ENCODE data around the gene PCNX2. TPM values are rescaled to one million over a fixed set of nuclear protein-coding genes. Genes with fewer than 3 reads are reported as not detected.

The PCNX2 gene
- total RNA-seq, 1 donor: 56.8 TPM

GRCh38 chr1:232986527-232986922 lies 309.0 kb downstream of the PCNX2 start:
- no peak overlapping the region for H2AFZ ChIP-seq (ENCODE audit: low read length)
- no peak for DNase-seq (ENCODE audit: insufficient read length, low spot score, missing footprints)
- no peak overlapping the region for H3K4me3 ChIP-seq (ENCODE audit: insufficient read depth, low read length)
- no peaks in the 10 kb centered on the region for H3K79me2 ChIP-seq (ENCODE audit: insufficient read depth, low read length)
- H3K4me1 ChIP-seq (ENCODE audit: insufficient read depth, low read length): peaks cover 8% of the 10 kb centered on the region
- H3K4me2 ChIP-seq (ENCODE audit: insufficient read depth, low read length): no peak overlapping the region
- H3K9me3 ChIP-seq (ENCODE audit: low read depth, low read length): no peaks in the 10 kb centered on the region
- H3K27ac ChIP-seq (ENCODE audit: low read depth, low read length): no peak overlapping the region
- H3K36me3 ChIP-seq (ENCODE audit: insufficient read depth, low read length): peaks cover 3% of the 10 kb centered on the region
- H3K27me3 ChIP-seq (ENCODE audit: insufficient read depth, low read length): no peaks in the 10 kb centered on the region
- H4K20me1 ChIP-seq (ENCODE audit: insufficient read depth, low read length): no peaks in the 10 kb centered on the region
- TF ChIP-seq, protein P1, sequence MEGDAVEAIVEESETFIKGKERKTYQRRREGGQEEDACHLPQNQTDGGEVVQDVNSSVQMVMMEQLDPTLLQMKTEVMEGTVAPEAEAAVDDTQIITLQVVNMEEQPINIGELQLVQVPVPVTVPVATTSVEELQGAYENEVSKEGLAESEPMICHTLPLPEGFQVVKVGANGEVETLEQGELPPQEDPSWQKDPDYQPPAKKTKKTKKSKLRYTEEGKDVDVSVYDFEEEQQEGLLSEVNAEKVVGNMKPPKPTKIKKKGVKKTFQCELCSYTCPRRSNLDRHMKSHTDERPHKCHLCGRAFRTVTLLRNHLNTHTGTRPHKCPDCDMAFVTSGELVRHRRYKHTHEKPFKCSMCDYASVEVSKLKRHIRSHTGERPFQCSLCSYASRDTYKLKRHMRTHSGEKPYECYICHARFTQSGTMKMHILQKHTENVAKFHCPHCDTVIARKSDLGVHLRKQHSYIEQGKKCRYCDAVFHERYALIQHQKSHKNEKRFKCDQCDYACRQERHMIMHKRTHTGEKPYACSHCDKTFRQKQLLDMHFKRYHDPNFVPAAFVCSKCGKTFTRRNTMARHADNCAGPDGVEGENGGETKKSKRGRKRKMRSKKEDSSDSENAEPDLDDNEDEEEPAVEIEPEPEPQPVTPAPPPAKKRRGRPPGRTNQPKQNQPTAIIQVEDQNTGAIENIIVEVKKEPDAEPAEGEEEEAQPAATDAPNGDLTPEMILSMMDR (IDR thresholded peaks at IDR 0.05; ENCODE audit: extremely low read depth, low read depth, low read length): no peak

- Histone ChIP-seq H3K79me2 (ENCODE audit: insufficient read depth, low read length) (no peaks in the 10 kb centered on the region), H3K9me3 (ENCODE audit: low read depth, low read length) (no peaks in the 10 kb centered on the region), H3K27me3 (ENCODE audit: insufficient read depth, low read length) (no peaks in the 10 kb centered on the region), H3K27ac (ENCODE audit: low read depth, low read length) (no peak overlapping the region), H4K20me1 (ENCODE audit: insufficient read depth, low read length) (no peaks in the 10 kb centered on the region), H3K4me1 (ENCODE audit: insufficient read depth, low read length) (peaks cover 8% of the 10 kb centered on the region), H3K4me3 (ENCODE audit: insufficient read depth, low read length) (no peak overlapping the region), H3K36me3 (ENCODE audit: insufficient read depth, low read length) (peaks cover 3% of the 10 kb centered on the region), H2AFZ (ENCODE audit: low read length) (no peak overlapping the region), H3K4me2 (ENCODE audit: insufficient read depth, low read length) (no peak overlapping the region)
- DNase-seq (ENCODE audit: insufficient read length, low spot score, missing footprints): no peak
- TF ChIP-seq, protein P1 (IDR thresholded peaks at IDR 0.05; ENCODE audit: extremely low read depth, low read depth, low read length): no peak
These were observed 309.5 kb downstream of the PCNX2 start for GRCh38 chr1:232985882-232986526.

DNA sequence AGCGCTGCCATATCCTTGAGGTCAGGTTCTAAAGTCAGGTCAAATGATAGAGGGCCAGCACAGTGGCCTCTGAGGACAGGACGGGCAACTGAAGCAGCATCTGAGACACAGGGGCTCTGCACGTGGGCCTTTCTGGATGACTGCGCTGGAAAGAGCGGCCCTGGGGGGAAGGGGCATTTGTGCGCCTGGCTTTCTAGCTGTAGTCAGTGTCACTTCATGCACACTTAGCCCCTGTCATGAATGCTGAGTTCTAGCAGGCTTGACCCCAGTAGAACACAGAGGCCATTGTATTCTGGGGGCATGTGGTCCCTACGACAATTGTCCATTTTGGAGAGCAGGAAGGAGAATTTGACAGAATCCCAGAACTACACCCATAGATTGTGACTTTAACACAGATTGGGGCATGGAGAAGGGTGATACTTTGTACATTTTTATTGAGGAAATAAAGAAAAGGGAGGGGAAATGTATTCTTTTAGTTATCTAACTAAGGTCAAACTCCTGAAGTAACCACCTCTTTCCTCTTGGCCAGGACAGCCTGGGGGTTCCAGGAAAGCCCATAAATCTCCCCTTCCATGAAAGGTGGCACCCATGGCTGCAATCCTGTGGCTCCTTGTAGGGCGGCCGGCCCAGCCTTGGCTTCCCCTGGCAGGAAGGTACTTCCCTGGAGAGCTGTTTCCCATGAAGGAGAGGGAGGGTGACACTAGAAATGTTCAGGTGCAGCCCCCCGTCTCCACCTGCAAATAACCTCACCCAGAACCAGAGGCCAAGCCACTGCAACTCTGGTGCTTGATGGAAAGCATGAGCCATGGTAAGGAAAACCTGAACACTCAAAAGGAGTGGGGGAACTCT lies 310.7 kb downstream of the PCNX2 start:
- H3K4me3 ChIP-seq (ENCODE audit: insufficient read depth, low read length): no peak overlapping the region
- H2AFZ ChIP-seq (ENCODE audit: low read length): no peak overlapping the region
- H3K27ac ChIP-seq (ENCODE audit: low read depth, low read length): no peak overlapping the region
- TF ChIP-seq, protein P1 (IDR thresholded peaks at IDR 0.05; ENCODE audit: extremely low read depth, low read depth, low read length): no peak
- peaks cover 3% of the 10 kb centered on the region for H3K36me3 ChIP-seq (ENCODE audit: insufficient read depth, low read length)
- no peaks in the 10 kb centered on the region for H3K9me3 ChIP-seq (ENCODE audit: low read depth, low read length)
- H3K79me2 ChIP-seq (ENCODE audit: insufficient read depth, low read length): no peaks in the 10 kb centered on the region
- H3K27me3 ChIP-seq (ENCODE audit: insufficient read depth, low read length): no peaks in the 10 kb centered on the region
- H3K4me2 ChIP-seq (ENCODE audit: insufficient read depth, low read length): no peak overlapping the region
- H4K20me1 ChIP-seq (ENCODE audit: insufficient read depth, low read length): no peaks in the 10 kb centered on the region
- DNase-seq (ENCODE audit: insufficient read length, low spot score, missing footprints): peak; percentile 66
- peaks cover 8% of the 10 kb centered on the region for H3K4me1 ChIP-seq (ENCODE audit: insufficient read depth, low read length)
